Measurements from ENCODE around the gene LIPH.
"Not testable (repeated sequence)": the region's sequence is repeated elsewhere in the genome, so short reads cannot be mapped to it uniquely, and the experiment has no call there.

Gene LIPH

GRCh38 chr3:185552358-185552877 lies at the start of gene LIPH:
LIPH (minus strand) TSS chr3:185552588; CDS start chr3:185552471, 117 bp downstream.
- no peak for DNase-seq

DNA sequence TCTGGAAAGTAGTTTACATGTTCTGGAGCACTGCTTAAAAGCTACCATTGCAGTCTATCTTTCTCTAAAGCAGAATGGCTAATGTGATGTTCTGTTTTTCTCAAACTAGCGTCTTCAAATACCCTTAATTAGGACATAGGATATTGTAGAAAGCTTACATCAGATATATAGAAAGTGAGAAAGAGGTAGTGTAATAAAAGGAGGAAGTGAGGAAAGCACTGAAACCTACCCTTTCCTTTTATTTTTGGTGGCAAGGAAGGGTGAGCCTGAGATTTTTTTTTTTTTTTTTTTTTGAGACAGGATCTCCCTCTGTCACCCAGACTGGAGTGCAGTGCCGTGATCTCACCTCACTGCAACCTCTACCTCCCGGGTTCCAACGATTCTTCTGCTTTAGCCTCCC lies 43.1 kb upstream of the LIPH start:
- peak; percentile 24 for DNase-seq

DNA sequence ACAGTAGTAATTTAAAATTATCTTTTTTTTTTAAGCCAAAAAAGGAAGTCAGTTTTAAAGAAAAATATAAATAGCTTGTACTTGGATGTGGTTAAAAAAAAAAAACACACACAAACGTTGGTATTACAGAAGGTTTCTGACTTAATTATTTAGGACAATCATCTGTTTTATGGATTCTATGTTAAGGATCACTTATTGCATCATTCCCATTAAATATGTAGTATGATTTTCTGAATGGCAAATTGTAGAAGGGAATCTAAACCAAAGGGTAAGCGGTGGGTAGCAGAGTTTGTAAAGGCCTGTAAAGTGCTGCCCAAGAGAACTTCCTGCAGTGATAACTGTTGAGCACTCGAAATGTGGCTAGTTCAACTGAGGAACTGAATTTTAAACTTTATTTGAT lies 41.7 kb upstream of the LIPH start:
- no peak for DNase-seq

GRCh38 chr3:185586686-185587039 lies 34.3 kb upstream of the LIPH start:
- no peak for DNase-seq

DNA sequence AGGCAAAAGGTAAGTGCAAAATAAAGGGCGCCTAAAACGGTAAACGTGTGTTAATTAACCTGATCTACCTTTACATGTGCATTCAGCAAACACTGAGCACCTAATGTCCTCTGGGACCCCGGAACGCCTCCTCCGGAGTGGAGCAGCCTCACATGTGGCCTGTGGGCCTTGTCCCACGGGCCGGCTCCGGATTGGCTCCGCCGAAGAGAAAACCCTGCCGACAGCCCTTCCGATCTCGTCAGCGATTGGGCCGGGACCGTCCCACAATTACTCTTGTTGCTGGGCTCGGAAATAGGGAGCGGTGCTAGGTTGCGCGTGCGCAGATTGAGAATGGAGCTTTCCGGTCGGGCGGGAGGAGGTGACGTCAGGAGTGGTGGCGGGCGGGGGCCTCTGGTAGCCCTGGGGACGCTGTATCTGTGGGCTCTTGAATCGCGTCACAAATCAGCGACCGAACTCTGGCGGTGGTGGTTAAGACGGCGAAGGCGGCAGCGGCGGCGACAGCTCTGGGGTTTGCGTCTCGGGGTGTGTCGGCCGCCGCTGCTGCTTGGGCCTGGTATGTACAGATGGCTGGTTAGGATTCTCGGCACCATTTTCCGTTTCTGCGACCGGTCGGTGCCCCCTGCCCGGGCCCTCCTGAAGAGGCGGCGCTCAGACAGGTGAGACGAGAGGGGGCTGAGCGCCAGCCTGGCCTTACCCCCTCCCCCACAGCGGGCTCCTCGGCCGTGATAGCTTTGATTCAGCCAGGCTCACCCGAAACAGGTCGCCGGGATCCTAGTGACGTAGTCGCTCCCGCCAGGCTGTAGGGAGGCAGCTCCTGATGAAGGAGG lies 33.7 kb upstream of the LIPH start, which contains the start of gene SENP2:
Gene SENP2, plus strand, starts transcription at position 437 of the 827 bp plus-strand sequence. Its CDS starts 119 bp downstream, at position 556.
- DNase-seq = peak; percentile 99

- no peak for DNase-seq
Observed at GRCh38 chr3:185585518-185585858, 33.1 kb upstream of the LIPH start.

- DNase-seq = no peak
Observed at GRCh38 chr3:185584686-185585085, 32.3 kb upstream of the LIPH start.

DNA sequence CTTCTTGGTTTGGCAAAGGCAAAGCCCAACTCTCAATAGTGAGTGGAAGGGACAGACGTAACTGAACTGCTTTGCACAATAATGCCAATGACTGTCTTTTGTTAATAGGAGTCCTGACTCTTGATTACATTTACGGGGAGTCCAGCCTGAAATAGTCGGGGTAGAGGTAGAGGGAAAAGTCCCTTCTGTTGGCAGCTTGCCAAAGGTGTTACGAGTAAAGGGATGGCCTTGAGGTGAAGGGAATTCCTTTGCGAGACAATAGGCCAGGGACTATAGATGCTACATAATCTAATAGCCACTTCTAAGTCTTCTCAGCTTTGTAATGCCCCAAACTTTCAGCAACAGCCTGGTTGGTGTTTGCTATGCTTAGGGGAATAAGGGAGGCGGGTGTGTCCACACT lies 31.5 kb upstream of the LIPH start:
- no peak for DNase-seq

DNA sequence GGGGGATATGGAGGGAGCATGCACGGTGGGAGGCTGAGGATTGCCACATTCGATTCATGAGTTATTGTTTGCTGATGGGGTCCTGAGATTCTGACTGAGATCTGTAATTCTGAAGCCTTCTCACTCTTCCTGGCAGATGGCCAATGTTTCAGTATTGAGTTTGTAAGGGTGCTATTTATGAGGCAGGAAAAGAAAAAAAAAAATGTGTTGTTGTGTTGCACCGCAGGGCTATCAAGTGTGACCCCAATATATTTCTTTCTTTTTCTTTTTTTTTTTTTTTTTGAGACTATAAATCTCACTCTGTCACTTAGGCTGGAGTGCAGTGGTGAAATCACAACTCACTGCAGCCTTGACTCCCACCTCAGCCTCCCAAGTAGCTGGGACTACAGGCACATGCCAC lies 30.5 kb upstream of the LIPH start:
- DNase-seq = peak; percentile 55

GRCh38 chr3:185582236-185582635 lies 29.8 kb upstream of the LIPH start:
- no peak for DNase-seq

- DNase-seq = peak; percentile 78
Observed at GRCh38 chr3:185575108-185575869, 22.9 kb upstream of the LIPH start.

- DNase-seq = no peak
Observed at GRCh38 chr3:185572183-185572582, 19.8 kb upstream of the LIPH start.

- no peak for DNase-seq
Observed at GRCh38 chr3:185561958-185562357, 9.6 kb upstream of the LIPH start.

- DNase-seq = no peak
Observed at GRCh38 chr3:185561374-185561943, 9.1 kb upstream of the LIPH start.

GRCh38 chr3:185560676-185561075 lies 8.3 kb upstream of the LIPH start:
- no peak for DNase-seq

DNA sequence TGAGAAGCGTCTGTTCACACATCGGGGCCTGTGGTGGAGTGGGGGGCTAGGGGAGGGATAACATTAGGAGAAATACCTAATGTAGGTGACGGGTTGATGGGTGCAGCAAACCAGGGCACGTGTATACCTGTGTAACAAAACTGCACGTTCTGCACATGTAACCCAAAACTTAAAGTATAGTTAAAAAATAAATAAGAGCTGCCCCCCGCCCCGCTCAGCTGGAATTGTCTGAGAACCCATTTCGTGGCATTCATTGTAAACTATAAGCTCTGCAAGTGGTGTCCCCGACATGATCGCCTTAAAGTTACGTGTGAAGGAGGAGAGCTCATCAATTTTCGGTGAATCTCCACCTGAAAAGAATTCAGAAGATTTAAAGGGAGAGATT lies 7.3 kb upstream of the LIPH start:
- no peak for DNase-seq

DNA sequence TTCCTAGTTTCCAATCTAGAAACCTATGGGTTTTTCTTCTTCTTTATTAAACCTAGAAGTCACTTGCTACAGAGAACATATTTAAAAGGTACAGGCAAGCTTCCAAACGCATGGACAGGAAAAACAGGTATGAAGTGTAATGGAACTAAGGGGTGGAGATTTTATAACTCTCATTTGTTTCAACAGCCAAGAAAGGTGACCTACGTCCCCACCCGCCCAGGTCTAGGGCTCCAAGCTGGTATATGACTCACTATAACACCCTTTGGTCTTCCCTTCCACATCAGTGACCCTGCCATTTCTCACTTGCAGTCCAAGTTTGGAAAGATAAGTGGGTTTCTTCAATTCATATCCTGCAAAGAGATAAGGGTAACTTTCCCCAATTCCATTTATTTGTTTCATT lies 6.0 kb upstream of the LIPH start:
- DNase-seq = no peak

- not testable (repeated sequence) for DNase-seq
Observed at GRCh38 chr3:185556640-185557039, 4.3 kb upstream of the LIPH start.

GRCh38 chr3:185555860-185556347 lies 3.5 kb upstream of the LIPH start:
- DNase-seq = no peak

DNA sequence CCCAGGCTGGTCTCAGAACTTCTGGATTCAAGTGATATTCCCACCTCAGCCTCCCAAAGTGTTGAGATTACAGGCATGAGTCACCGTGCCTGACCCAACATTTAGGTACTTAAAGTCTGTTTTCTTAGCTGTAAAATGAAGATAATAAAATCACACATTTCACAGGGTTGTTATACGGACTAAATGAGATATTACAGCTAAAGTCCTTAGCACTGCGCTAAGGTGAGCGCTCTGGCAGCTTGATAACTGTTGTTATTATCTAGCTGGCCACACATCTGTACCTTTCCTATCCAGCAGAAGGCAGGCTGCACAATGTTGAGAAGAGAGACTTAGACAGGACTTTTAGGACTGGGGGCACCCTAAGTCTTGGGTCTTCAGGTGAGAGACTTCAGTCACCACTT lies 2.7 kb upstream of the LIPH start:
- no peak for DNase-seq

DNA sequence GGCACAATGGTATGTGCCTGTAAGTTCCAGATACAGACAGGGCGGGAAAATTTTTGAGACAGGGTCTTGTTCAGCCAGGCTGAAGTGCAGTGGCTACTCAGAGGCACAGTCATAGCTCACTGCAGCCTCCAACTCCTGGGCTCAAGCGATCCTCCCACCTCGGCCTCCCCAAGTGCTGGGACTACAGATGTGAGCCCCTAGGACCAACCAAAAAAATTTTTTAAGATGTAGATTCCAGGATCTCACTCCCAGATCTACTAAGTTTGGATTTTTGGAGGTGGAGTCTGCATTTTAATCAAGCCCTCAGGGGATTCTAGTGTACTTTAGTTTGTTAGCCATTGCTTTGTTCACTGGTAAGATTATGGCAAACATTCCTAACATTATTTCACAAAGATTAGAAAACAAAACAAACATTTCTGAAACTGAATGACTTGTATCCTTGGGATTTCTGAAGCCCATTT lies 2.7 kb downstream of the LIPH start:
- no peak for DNase-seq

GRCh38 chr3:185549122-185549521 lies 3.3 kb downstream of the LIPH start:
- DNase-seq = peak; percentile 49

DNA sequence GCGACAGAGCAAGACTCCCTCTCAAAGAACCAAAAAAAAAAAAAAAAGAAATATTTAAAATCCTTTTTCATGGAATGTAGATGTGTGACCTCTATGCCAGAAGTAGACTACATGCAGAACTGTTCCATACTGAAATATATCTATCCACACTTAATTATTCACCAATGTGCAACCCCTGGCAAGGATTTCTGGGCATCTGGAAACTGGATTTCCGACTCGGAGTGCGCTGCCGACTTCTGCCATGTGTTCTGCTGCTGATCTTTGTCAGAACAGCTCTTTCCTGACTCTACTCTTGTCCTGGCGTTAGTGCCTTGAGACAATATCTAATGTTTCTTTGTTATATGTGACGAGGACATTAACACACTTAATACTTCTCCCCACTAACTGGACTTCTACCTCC lies 11.7 kb downstream of the LIPH start:
- no peak for DNase-seq

GRCh38 chr3:185539934-185540333 lies 12.5 kb downstream of the LIPH start:
- no peak for DNase-seq

Data from RPMI8226 (cell line).